GM10266 (cell line): Measurements from ENCODE around the gene CFAP221.
"Not testable (repeated sequence)": the region's sequence is repeated elsewhere in the genome, so short reads cannot be mapped to it uniquely, and the experiment has no call there.

Source experiments
- DNase-seq: peaks from one replicate; pipeline ENCODE4 v3.0.0; 2012; ENCODE audit errors: extremely low spot score
- TF ChIP-seq, protein P1 (sequence below): IDR thresholded peaks from 2 replicates; pipeline ENCODE4 v1.5.1; 2012; ENCODE audit warnings: mild to moderate bottlenecking, low read depth; ENCODE audit not compliant: control insufficient read depth, insufficient read depth; ENCODE audit errors: missing control alignments

The CFAP221 gene

GRCh38 chr2:119617455-119617854 is 73.2 kb downstream of the CFAP221 start:
- DNase-seq: no peak
- TF ChIP-seq, protein P1, sequence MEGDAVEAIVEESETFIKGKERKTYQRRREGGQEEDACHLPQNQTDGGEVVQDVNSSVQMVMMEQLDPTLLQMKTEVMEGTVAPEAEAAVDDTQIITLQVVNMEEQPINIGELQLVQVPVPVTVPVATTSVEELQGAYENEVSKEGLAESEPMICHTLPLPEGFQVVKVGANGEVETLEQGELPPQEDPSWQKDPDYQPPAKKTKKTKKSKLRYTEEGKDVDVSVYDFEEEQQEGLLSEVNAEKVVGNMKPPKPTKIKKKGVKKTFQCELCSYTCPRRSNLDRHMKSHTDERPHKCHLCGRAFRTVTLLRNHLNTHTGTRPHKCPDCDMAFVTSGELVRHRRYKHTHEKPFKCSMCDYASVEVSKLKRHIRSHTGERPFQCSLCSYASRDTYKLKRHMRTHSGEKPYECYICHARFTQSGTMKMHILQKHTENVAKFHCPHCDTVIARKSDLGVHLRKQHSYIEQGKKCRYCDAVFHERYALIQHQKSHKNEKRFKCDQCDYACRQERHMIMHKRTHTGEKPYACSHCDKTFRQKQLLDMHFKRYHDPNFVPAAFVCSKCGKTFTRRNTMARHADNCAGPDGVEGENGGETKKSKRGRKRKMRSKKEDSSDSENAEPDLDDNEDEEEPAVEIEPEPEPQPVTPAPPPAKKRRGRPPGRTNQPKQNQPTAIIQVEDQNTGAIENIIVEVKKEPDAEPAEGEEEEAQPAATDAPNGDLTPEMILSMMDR: no peak

DNA sequence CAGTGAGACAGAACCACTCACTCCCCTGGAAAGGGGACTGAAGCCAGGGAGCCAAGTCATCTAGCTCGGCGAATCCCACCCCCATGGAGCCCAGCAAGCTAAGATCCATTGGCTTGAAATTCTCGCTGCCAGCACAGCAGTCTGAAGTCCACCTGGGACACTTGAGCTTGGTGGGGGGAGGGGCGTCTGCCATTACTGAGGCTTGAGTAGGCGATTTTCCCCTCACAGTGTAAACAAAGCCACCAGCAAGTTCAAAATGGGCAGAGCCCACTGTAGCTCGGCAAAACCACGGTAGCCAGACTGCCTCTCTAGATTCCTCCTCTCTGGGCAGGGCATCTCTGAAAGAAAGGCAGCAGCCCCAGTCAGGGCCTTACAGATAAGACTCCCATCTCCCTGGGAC is 74.5 kb downstream of the CFAP221 start:
- not testable (repeated sequence) for DNase-seq

DNA sequence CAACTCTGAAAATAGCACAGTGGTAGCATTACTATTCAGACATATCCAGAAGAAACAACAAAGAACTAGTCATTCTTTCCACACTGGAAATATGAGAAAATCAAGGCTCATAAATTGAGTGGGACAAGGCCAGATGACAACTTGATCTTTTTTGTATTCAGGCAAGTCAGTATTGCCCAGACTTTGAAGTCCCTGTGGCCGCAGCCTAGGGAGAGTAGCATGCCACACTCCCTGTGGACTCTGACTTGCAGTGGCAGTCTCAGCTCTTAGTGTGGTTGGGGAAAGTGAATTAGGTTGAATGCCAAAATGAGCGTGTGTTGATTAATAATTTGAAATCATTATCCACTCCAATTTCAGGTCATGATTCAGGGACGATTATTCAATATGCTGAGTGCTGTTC is 81.0 kb downstream of the CFAP221 start:
- TF ChIP-seq, protein P1: no peak
- no peak for DNase-seq

DNA sequence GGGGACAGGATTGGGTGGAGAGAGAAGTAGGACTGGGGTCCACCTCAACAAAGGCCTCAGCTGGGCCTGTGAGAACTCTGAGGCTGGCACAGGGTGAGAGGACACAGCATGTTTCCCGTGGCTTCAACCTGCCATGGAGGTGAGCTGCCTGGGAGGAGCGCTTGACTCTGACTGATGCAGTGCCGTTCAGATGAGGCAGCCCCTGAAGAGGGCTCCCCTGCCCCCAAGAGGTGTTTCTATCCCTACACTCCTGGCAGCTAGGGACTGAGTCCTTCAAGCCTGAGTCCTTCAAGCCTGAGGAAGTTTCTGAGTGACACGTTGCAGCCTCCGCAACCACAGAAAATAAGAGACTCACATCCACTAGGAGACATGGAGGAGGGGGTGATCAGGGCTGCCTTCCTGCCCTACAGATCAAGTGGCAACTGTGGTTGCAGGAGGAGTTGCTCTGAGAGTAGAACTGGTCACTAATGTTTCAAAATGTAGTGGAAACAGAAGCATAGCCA is 85.1 kb downstream of the CFAP221 start:
- TF ChIP-seq, protein P1: no peak
- DNase-seq: no peak

DNA sequence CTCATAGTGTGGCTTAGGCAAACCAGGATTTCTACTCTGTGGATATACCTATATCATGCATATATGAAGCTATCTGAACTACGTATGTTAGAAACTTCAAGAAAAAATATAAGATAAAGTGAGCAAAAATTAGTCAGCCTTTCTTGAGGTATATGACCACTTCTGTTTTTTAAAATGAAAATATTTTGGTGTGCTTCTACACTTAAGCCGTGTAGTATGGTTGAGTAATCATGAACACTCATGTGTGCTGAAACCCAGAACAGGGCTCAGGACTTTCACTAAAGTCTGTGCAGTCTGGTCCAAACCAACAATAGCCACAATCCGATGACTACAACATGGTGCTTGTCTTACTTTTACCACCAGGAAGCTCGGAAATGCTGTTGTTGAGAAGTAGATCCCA is 85.9 kb downstream of the CFAP221 start:
- TF ChIP-seq, protein P1: no peak
- DNase-seq: no peak

- TF ChIP-seq, protein P1: no peak
- no peak for DNase-seq
Measured at GRCh38 chr2:119637371-119637770, 93.1 kb downstream of the CFAP221 start.

DNA sequence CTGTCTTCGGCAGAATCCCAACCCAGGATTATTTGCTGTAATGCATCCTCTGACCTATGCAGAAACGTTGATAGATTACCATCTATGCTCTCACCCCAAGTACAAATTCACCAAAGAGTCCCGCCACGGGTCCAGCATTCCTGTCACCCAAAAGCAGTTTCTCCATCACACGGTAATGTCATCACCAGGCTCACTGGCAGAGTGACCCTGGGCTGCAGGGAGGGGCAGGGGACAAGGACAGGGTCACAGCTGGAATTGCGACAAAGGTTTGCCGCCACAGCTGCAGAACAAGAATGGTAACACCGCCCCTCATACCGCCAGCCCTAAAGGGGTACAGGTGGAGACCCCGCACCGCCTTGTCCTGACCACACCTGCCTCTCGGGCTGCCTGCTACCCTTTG is 94.0 kb downstream of the CFAP221 start:
- TF ChIP-seq, protein P1: no peak
- no peak for DNase-seq
